ENCODE data around the gene IGF2R. TPM values are rescaled to one million over a fixed set of nuclear protein-coding genes. Genes with fewer than 3 reads are reported as not detected.

IGF2R gene
- total and polyA plus RNA-seq, 8 donors: 56.5 to 153 (median 60.4) TPM

DNA sequence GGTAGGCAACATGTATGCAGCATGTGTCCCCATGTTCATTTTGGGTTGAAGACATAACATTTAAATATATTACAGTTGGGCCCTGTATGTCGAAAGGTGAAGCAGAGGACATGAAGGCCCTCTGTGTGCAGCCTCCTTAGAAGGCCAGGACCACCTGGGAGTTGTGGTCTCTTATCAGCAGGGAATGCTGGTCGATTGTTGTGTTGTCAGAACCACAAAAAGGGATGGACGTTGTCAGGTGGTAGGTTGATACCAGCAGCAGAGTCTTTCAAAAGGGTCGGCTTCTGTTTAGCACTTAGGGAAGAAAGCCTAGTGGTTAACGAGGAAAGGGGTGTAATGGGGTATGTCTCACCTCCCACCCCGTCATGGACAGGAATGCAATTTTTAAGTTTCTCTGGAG lies 85.4 kb downstream of the IGF2R start:
- Histone ChIP-seq H3K27me3 (no peaks in the 10 kb centered on the region), H3K27ac (peak overlapping the region in 1 of 2 donors; percentile 41), H3K36me3 (peaks cover 0 to 100% of the 10 kb centered on the region in 2 donors), H3K4me1 (peaks cover 0 to 5% of the 10 kb centered on the region in 2 donors), H3K9me3 (no peaks in the 10 kb centered on the region), H3K4me3 (no peak overlapping the region)
- ATAC-seq (no peak), DNase-seq (no peak)
- intact Hi-C loops (cut with DNase I): no loop called here
- TF ChIP-seq CTCF (IDR thresholded peaks at IDR 0.05): no peak

DNA sequence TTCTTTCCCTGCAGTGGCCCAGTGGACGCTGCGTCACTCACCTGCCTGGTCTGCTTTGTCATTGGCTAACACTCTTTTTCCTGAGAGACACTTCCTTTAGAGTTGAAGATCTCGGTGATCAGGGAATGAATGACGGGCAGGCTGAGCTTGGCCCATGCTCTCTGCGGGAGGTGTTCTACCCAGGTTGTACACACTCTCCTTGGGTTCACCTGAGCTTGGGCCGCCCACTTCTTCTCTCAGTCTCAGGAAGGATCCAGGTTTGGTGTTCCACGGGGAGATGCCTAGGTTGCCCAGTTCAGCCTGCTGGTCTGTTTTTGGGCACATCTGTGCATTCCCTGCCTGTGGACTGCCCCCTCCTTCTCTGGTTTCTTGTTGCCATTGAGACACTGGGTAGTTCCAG lies 86.0 kb downstream of the IGF2R start:
- H3K9me3 ChIP-seq: no peaks in the 10 kb centered on the region
- peaks cover 0 to 5% of the 10 kb centered on the region in 2 donors for H3K4me1 ChIP-seq
- no peak overlapping the region for H3K4me3 ChIP-seq
- intact Hi-C loops (cut with DNase I): no loop called here
- ATAC-seq (peak; percentile 15), DNase-seq (no peak)
- no peak for TF ChIP-seq CTCF (IDR thresholded peaks at IDR 0.05)
- H3K27me3 ChIP-seq: no peaks in the 10 kb centered on the region
- H3K27ac ChIP-seq: peak overlapping the region; percentile 26 to 41
- peaks cover 0 to 100% of the 10 kb centered on the region in 2 donors for H3K36me3 ChIP-seq

GRCh38 chr6:160055378-160055777 lies 86.5 kb downstream of the IGF2R start:
- peak in 2 of 4 donors; percentile 30 to 65 for DNase-seq
- Histone ChIP-seq H3K4me3 (no peak overlapping the region), H3K36me3 (peaks cover 0 to 100% of the 10 kb centered on the region in 2 donors), H3K9me3 (no peaks in the 10 kb centered on the region), H3K4me1 (peaks cover 0 to 5% of the 10 kb centered on the region in 2 donors), H3K27ac (peak overlapping the region; percentile 26 to 41), H3K27me3 (no peaks in the 10 kb centered on the region)
- TF ChIP-seq CTCF (IDR thresholded peaks at IDR 0.05): no peak
- intact Hi-C loops (cut with DNase I): no loop called here
- ATAC-seq: peak; percentile 88

GRCh38 chr6:160055813-160056212 lies 86.9 kb downstream of the IGF2R start:
- no peaks in the 10 kb centered on the region for H3K27me3 ChIP-seq
- peaks cover 0 to 100% of the 10 kb centered on the region in 2 donors for H3K36me3 ChIP-seq
- H3K27ac ChIP-seq: peak overlapping the region in 1 of 2 donors; percentile 41
- H3K4me1 ChIP-seq: peaks cover 0 to 5% of the 10 kb centered on the region in 2 donors
- no peak for DNase-seq
- ATAC-seq: peak; percentile 4
- no peaks in the 10 kb centered on the region for H3K9me3 ChIP-seq
- intact Hi-C loops (cut with DNase I): no loop called here
- no peak for TF ChIP-seq CTCF (IDR thresholded peaks at IDR 0.05)
- no peak overlapping the region for H3K4me3 ChIP-seq

DNA sequence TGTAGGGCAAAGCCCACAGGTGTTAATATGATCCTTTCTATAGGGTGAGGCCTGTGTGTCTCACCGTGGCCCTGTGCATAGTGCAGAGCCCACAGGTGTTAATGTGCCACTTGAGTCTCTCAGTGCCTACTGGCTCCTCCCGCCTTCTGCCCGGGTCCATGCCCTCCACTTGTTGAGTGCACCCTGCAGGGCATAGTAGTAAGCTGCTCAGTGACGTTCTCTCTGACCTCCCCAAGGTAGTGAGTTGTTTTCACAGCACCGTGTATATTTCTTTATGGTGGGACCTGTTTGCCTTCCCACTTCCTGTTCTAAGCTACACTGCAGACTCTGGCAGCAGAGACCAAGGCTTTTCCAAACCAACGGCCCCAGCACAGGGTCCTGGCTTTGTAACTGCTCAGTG lies 88.2 kb downstream of the IGF2R start:
- peaks cover 0 to 100% of the 10 kb centered on the region in 2 donors for H3K36me3 ChIP-seq
- intact Hi-C loops (cut with DNase I): no loop called here
- no peak overlapping the region for H3K27ac ChIP-seq
- H3K4me3 ChIP-seq: no peak overlapping the region
- no peak for DNase-seq
- H3K9me3 ChIP-seq: no peaks in the 10 kb centered on the region
- TF ChIP-seq CTCF (IDR thresholded peaks at IDR 0.05): no peak
- ATAC-seq: peak; percentile 50
- H3K4me1 ChIP-seq: peaks cover 0 to 5% of the 10 kb centered on the region in 2 donors
- no peaks in the 10 kb centered on the region for H3K27me3 ChIP-seq
